Karpas-422 (cell line): ENCODE measurements around the gene KIAA0319L. TPM values are rescaled to one million over a fixed set of nuclear protein-coding genes. Genes with fewer than 3 reads are reported as not detected.

ENCODE experiments used
- DNase-seq: peaks from one replicate; pipeline ENCODE4 v3.0.0-alpha.2; 2015
- H2AFZ ChIP-seq: fragments of 200-600 bp; sonication (generic); 2 replicates; pipeline ENCODE4 v1.6.1; 2014; ENCODE audit warnings: antibody characterized with exemption, low read length, mixed read lengths
- H3K27ac ChIP-seq: fragments of 200-600 bp; sonication (generic); 2 replicates; pipeline ENCODE4 v1.5.1; 2014; ENCODE audit warnings: mild to moderate bottlenecking, low read length, moderate library complexity
- H3K27me3 ChIP-seq: fragments of 200-600 bp; sonication (generic); 2 replicates; pipeline ENCODE4 v1.6.1; 2014; ENCODE audit warnings: low read length, mixed read lengths
- H3K36me3 ChIP-seq: fragments of 200-600 bp; sonication (generic); 2 replicates; pipeline ENCODE4 v1.6.1; 2014; ENCODE audit warnings: low read length, mixed read lengths; ENCODE audit not compliant: insufficient read depth
- H3K4me1 ChIP-seq: fragments of 200-600 bp; sonication (generic); 2 replicates; pipeline ENCODE4 v1.6.1; 2014; ENCODE audit warnings: mild to moderate bottlenecking, low read length, mixed read lengths
- H3K4me2 ChIP-seq: fragments of 200-600 bp; sonication (generic); 2 replicates; pipeline ENCODE4 v1.6.1; 2014; ENCODE audit warnings: low read length, low read depth, mild to moderate bottlenecking; ENCODE audit not compliant: poor library complexity, severe bottlenecking
- H3K4me3 ChIP-seq: fragments of 200-600 bp; sonication (generic); 2 replicates; pipeline ENCODE4 v1.5.1; 2014; ENCODE audit warnings: mild to moderate bottlenecking, antibody characterized with exemption, low read length, mixed read lengths
- H3K79me2 ChIP-seq: fragments of 200-600 bp; sonication (generic); 2 replicates; pipeline ENCODE4 v1.6.1; 2014; ENCODE audit warnings: mild to moderate bottlenecking, low read length, mixed read lengths
- H3K9ac ChIP-seq: fragments of 200-600 bp; sonication (generic); 2 replicates; pipeline ENCODE4 v1.6.0; 2014; ENCODE audit warnings: low read length
- H3K9me2 ChIP-seq: fragments of 200-600 bp; sonication (generic), shearing (Covaris generic); replicated peaks from 2 replicates; pipeline ENCODE4 v1.6.0; 2014; ENCODE audit warnings: mild to moderate bottlenecking, low read length, moderate library complexity; ENCODE audit not compliant: insufficient read depth
- H3K9me3 ChIP-seq: fragments of 300-700, 200-600 bp; sonication (generic); 2 replicates; pipeline ENCODE4 v1.6.1; 2014; ENCODE audit warnings: low read length, mixed read lengths
- H4K20me1 ChIP-seq: fragments of 200-600 bp; sonication (generic); 2 replicates; pipeline ENCODE4 v1.6.1; 2014; ENCODE audit warnings: mild to moderate bottlenecking, antibody characterized with exemption, low read length, low read depth; ENCODE audit not compliant: insufficient read depth
- total RNA-seq: library from RNA; depleted of rRNA; stranded (reverse); fragments of >200 nt; shearing (Covaris generic); gene quantifications from 2 replicates; pipeline ENCODE4 v1.2.3, GENCODE V29; 2014; ENCODE audit warnings: low replicate concordance

KIAA0319L gene
- total RNA-seq, 1 experiment from 2014 or later, result 34.0 TPM

- Histone ChIP-seq H3K36me3 (peaks cover 16% of the 10 kb centered on the region; the same call in 1 of the 2 replicates), H3K27ac (no peak overlapping the region), H4K20me1 (no peaks in the 10 kb centered on the region), H3K9me2 (no peaks in the 10 kb centered on the region), H3K4me2 (no peak overlapping the region), H2AFZ (no peak overlapping the region), H3K27me3 (no peaks in the 10 kb centered on the region), H3K79me2 (no peaks in the 10 kb centered on the region), H3K9me3 (no peaks in the 10 kb centered on the region), H3K4me3 (no peak overlapping the region), H3K4me1 (no peaks in the 10 kb centered on the region), H3K9ac (no peak overlapping the region)
- no peak for DNase-seq
These were observed 40.7 kb upstream of the KIAA0319L start for GRCh38 chr1:35597870-35598269.

GRCh38 chr1:35595684-35596083 lies 38.5 kb upstream of the KIAA0319L start:
- no peaks in the 10 kb centered on the region for H3K9me3 ChIP-seq
- H3K4me3 ChIP-seq, result no peak overlapping the region
- peaks cover 6% of the 10 kb centered on the region; the same call in 1 of the 2 replicates for H3K36me3 ChIP-seq
- no peaks in the 10 kb centered on the region for H3K4me1 ChIP-seq
- no peak for DNase-seq
- no peaks in the 10 kb centered on the region for H3K79me2 ChIP-seq
- H3K27me3 ChIP-seq, result no peaks in the 10 kb centered on the region
- H3K9ac ChIP-seq, result no peak overlapping the region
- H2AFZ ChIP-seq, result no peak overlapping the region
- H3K9me2 ChIP-seq, result no peaks in the 10 kb centered on the region
- no peak overlapping the region for H3K4me2 ChIP-seq
- H4K20me1 ChIP-seq, result no peaks in the 10 kb centered on the region
- no peak overlapping the region for H3K27ac ChIP-seq

- Histone ChIP-seq H3K27me3 (no peaks in the 10 kb centered on the region), H3K9me3 (no peaks in the 10 kb centered on the region), H3K27ac (no peak overlapping the region), H3K4me3 (no peak overlapping the region), H3K36me3 (no peaks in the 10 kb centered on the region), H3K4me1 (no peaks in the 10 kb centered on the region), H3K4me2 (no peak overlapping the region), H2AFZ (no peak overlapping the region), H3K9me2 (no peaks in the 10 kb centered on the region), H3K9ac (no peak overlapping the region), H3K79me2 (no peaks in the 10 kb centered on the region), H4K20me1 (no peaks in the 10 kb centered on the region)
- no peak for DNase-seq
These were observed 37.0 kb upstream of the KIAA0319L start for GRCh38 chr1:35594005-35594760.

- no peak overlapping the region for H3K4me2 ChIP-seq
- no peaks in the 10 kb centered on the region for H4K20me1 ChIP-seq
- H3K27me3 ChIP-seq, result no peaks in the 10 kb centered on the region
- no peak overlapping the region for H3K4me3 ChIP-seq
- H3K4me1 ChIP-seq, result no peaks in the 10 kb centered on the region
- H3K9ac ChIP-seq, result no peak overlapping the region
- no peak for DNase-seq
- H3K9me2 ChIP-seq, result no peaks in the 10 kb centered on the region
- H3K79me2 ChIP-seq, result no peaks in the 10 kb centered on the region
- no peak overlapping the region for H2AFZ ChIP-seq
- no peaks in the 10 kb centered on the region for H3K36me3 ChIP-seq
- H3K9me3 ChIP-seq, result no peaks in the 10 kb centered on the region
- H3K27ac ChIP-seq, result no peak overlapping the region
These were observed 36.0 kb upstream of the KIAA0319L start for GRCh38 chr1:35592991-35593769.

- Histone ChIP-seq H2AFZ (no peak overlapping the region), H4K20me1 (no peaks in the 10 kb centered on the region), H3K36me3 (no peaks in the 10 kb centered on the region), H3K9me3 (no peaks in the 10 kb centered on the region), H3K79me2 (no peaks in the 10 kb centered on the region), H3K4me3 (no peak overlapping the region), H3K27ac (no peak overlapping the region), H3K9me2 (no peaks in the 10 kb centered on the region), H3K4me1 (no peaks in the 10 kb centered on the region), H3K9ac (no peak overlapping the region), H3K4me2 (no peak overlapping the region), H3K27me3 (no peaks in the 10 kb centered on the region)
- DNase-seq, result no peak
These were observed 34.0 kb upstream of the KIAA0319L start for GRCh38 chr1:35591211-35591610.

- DNase-seq, result no peak
- H3K36me3 ChIP-seq, result no peaks in the 10 kb centered on the region
- H3K4me1 ChIP-seq, result no peaks in the 10 kb centered on the region
- no peaks in the 10 kb centered on the region for H3K9me3 ChIP-seq
- no peaks in the 10 kb centered on the region for H3K9me2 ChIP-seq
- H3K4me2 ChIP-seq, result no peak overlapping the region
- H3K9ac ChIP-seq, result no peak overlapping the region
- no peak overlapping the region for H3K27ac ChIP-seq
- H3K4me3 ChIP-seq, result no peak overlapping the region
- H2AFZ ChIP-seq, result no peak overlapping the region
- H4K20me1 ChIP-seq, result no peaks in the 10 kb centered on the region
- H3K79me2 ChIP-seq, result no peaks in the 10 kb centered on the region
- no peaks in the 10 kb centered on the region for H3K27me3 ChIP-seq
These were observed 33.4 kb upstream of the KIAA0319L start for GRCh38 chr1:35590476-35591040.

GRCh38 chr1:35589516-35590427 lies 32.6 kb upstream of the KIAA0319L start:
- H3K9ac ChIP-seq, result no peak overlapping the region
- no peaks in the 10 kb centered on the region for H3K9me3 ChIP-seq
- no peaks in the 10 kb centered on the region for H3K36me3 ChIP-seq
- no peaks in the 10 kb centered on the region for H3K4me1 ChIP-seq
- H2AFZ ChIP-seq, result no peak overlapping the region
- H3K27me3 ChIP-seq, result no peaks in the 10 kb centered on the region
- H4K20me1 ChIP-seq, result no peaks in the 10 kb centered on the region
- H3K4me2 ChIP-seq, result no peak overlapping the region
- no peaks in the 10 kb centered on the region for H3K79me2 ChIP-seq
- H3K9me2 ChIP-seq, result no peaks in the 10 kb centered on the region
- no peak for DNase-seq
- no peak overlapping the region for H3K4me3 ChIP-seq
- no peak overlapping the region for H3K27ac ChIP-seq
